Activated T-helper 1 cell treated with anti-CD3 and anti-CD28 coated beads, Interleukin-2, amount 50 U/mL, for 16 hours (primary cell): Measurements from ENCODE around the gene RRM2.

Experiments
- DNase-seq, 2 donors: peaks; one replicate each; pipeline ENCODE4 v3.0.0-alpha.2; 2020; ENCODE audit warnings: low read depth in 1 of 2, low spot score in 1 of 2

RRM2 gene

GRCh38 chr2:10122500-10123280 lies at the start of gene RRM2:
Gene RRM2, plus strand, starts transcription at chr2:10122739. Its CDS starts 60 bp downstream, at chr2:10122799.
- DNase-seq = peak; percentile 62 to 75

- DNase-seq = no peak
These were observed 48.8 kb upstream of the RRM2 start for GRCh38 chr2:10073706-10074105.

- no peak for DNase-seq
These were observed 47.4 kb upstream of the RRM2 start for GRCh38 chr2:10075101-10075500.

GRCh38 chr2:10075571-10076209 lies 46.8 kb upstream of the RRM2 start:
- DNase-seq = no peak

- DNase-seq = no peak
These were observed 46.0 kb upstream of the RRM2 start for GRCh38 chr2:10076511-10076910.

- no peak for DNase-seq
These were observed 45.5 kb upstream of the RRM2 start for GRCh38 chr2:10076988-10077527.

GRCh38 chr2:10078001-10078400 lies 44.5 kb upstream of the RRM2 start:
- no peak for DNase-seq

- DNase-seq = no peak
These were observed 43.8 kb upstream of the RRM2 start for GRCh38 chr2:10078704-10079265.

- no peak for DNase-seq
These were observed 43.2 kb upstream of the RRM2 start for GRCh38 chr2:10079266-10079869.

GRCh38 chr2:10079870-10080535 lies 42.5 kb upstream of the RRM2 start, which contains the start of gene CYS1:
Gene CYS1, minus strand, starts transcription at chr2:10080411. Its CDS starts 188 bp downstream, at chr2:10080223.
- DNase-seq = no peak

- no peak for DNase-seq
These were observed 41.8 kb upstream of the RRM2 start for GRCh38 chr2:10080536-10081304.

GRCh38 chr2:10083046-10083445 lies 39.5 kb upstream of the RRM2 start:
- DNase-seq = no peak

GRCh38 chr2:10083692-10084211 lies 38.8 kb upstream of the RRM2 start:
- no peak for DNase-seq

- no peak for DNase-seq
These were observed 38.2 kb upstream of the RRM2 start for GRCh38 chr2:10084223-10084865.

- DNase-seq = no peak
These were observed 37.4 kb upstream of the RRM2 start for GRCh38 chr2:10085043-10085667.

- DNase-seq = no peak
These were observed 36.9 kb upstream of the RRM2 start for GRCh38 chr2:10085668-10086059.

- DNase-seq = no peak
These were observed 35.6 kb upstream of the RRM2 start for GRCh38 chr2:10086950-10087349.

- DNase-seq = no peak
These were observed 35.2 kb upstream of the RRM2 start for GRCh38 chr2:10087360-10087759.

GRCh38 chr2:10089565-10090190 lies 32.9 kb upstream of the RRM2 start:
- DNase-seq = no peak
